ENCODE results near the gene GRM1. TPM values are rescaled to one million over a fixed set of nuclear protein-coding genes. Genes with fewer than 3 reads are reported as not detected.

GRM1 gene
- total and polyA plus RNA-seq, 9 of the 15 experiments (the other 6 are each of a cell fraction or from before 2014, with no cell fraction given): not detected

GRCh38 chr6:146090474-146090873 is 61.6 kb downstream of the GRM1 start:
- no peaks in the 10 kb centered on the region for H3K4me1 ChIP-seq (replicated peaks in 1 of 2; ENCODE audit: control insufficient read depth in 2 of 2, insufficient read depth in 2 of 2, low read length in 2 of 2)
- H3K4me3 ChIP-seq: no peak overlapping the region
- POLR2A ChIA-PET: interaction anchor here (1.2 kb wide), 1 partner anchor 74 kb away, joined by 3 read pairs; no protein-coding TSS in a partner anchor
- no peak overlapping the region for H2AFZ ChIP-seq (ENCODE audit: low read depth, low read length)
- no peaks in the 10 kb centered on the region for H3K79me2 ChIP-seq (ENCODE audit: control insufficient read depth, insufficient read depth, low read length)
- H3K27me3 ChIP-seq (ENCODE audit: control insufficient read depth in 2 of 2, insufficient read depth in 2 of 2, low read length in 2 of 2): no peaks in the 10 kb centered on the region
- H3K9me1 ChIP-seq (ENCODE audit: control insufficient read depth, insufficient read depth, low read length): no peaks in the 10 kb centered on the region
- H3K9ac ChIP-seq (ENCODE audit: insufficient read depth in 1 of 2, low read depth in 2 of 2, low read length in 2 of 2): no peak overlapping the region
- no peak for TF ChIP-seq ATF7 (IDR thresholded peaks at IDR 0.05)
- TF ChIP-seq ATF2 (CRISPR knock-in tag; IDR thresholded peaks at IDR 0.05): no peak
- no peak for TF ChIP-seq ZNF316 (IDR thresholded peaks at IDR 0.05)
- TF ChIP-seq ZNF253 (CRISPR knock-in tag; conservative IDR thresholded peaks at IDR 0.05): no peak
- no peak for TF ChIP-seq DDX20 (tag; IDR thresholded peaks at IDR 0.05; ENCODE audit: low read depth)
- TF ChIP-seq KAT8 (IDR thresholded peaks at IDR 0.05; ENCODE audit: low read depth): no peak
- intact Hi-C loops (cut with micrococcal nuclease) (no loop called here), in situ Hi-C loops (cut with MboI) (no loop called here)
- ATAC-seq (no peak), DNase-seq (ENCODE audit: extremely low read depth in 1 of 4, low spot score in 3 of 4) (no peak), FAIRE-seq (no peak)
- 0% methylated on average over 3 of the region's 3 CpGs for WGBS (ENCODE audit: insufficient coverage, low coverage, missing lambda C conversion rate)
- no TSS peak for BruUV-seq (replicated peaks)
- H3K36me3 ChIP-seq (ENCODE audit: control insufficient read depth, insufficient read depth, low read length): no peaks in the 10 kb centered on the region
- H3K9me3 ChIP-seq (replicated peaks; ENCODE audit: control insufficient read depth, insufficient read depth, low read depth, low read length): no peaks in the 10 kb centered on the region
- no peaks in the 10 kb centered on the region for H4K20me1 ChIP-seq (replicated peaks; ENCODE audit: control insufficient read depth, insufficient read depth, low read length)
- H3K4me2 ChIP-seq (ENCODE audit: insufficient read depth, low read length): no peak overlapping the region
- no peak overlapping the region for H3K27ac ChIP-seq (ENCODE audit: extremely low read depth, low read depth, low read length)
- CTCF ChIA-PET (ENCODE audit: low intra/inter-chr PET ratio): no interaction called here
